Glutamatergic neuron (in vitro differentiated cells): Measurements from ENCODE around the gene DDX20. TPM values are rescaled to one million over a fixed set of nuclear protein-coding genes. Genes with fewer than 3 reads are reported as not detected.

ENCODE experiments used
- DNase-seq: peaks from one replicate; pipeline ENCODE4 v3.0.0; 2022
- H3K27ac Mint-ChIP-seq: one replicate; pipeline ENCODE4 v1.8.0; 2020; ENCODE audit warnings: mild to moderate bottlenecking, mixed read lengths, inconsistent platforms; ENCODE audit not compliant: unreplicated experiment
- H3K27me3 Mint-ChIP-seq: one replicate; pipeline ENCODE4 v1.8.0; 2020; ENCODE audit warnings: mild to moderate bottlenecking, moderate library complexity, mixed read lengths, inconsistent platforms; ENCODE audit not compliant: unreplicated experiment
- H3K36me3 Mint-ChIP-seq: one replicate; pipeline ENCODE4 v1.8.0; 2020; ENCODE audit warnings: mild to moderate bottlenecking, mixed read lengths, inconsistent platforms; ENCODE audit not compliant: unreplicated experiment
- H3K4me1 Mint-ChIP-seq: one replicate; pipeline ENCODE4 v1.8.0; 2020; ENCODE audit warnings: mild to moderate bottlenecking, low read depth, mixed read lengths, inconsistent platforms; ENCODE audit not compliant: unreplicated experiment
- H3K4me3 Mint-ChIP-seq: one replicate; pipeline ENCODE4 v1.8.0; 2020; ENCODE audit warnings: mild to moderate bottlenecking, mixed read lengths, inconsistent platforms; ENCODE audit not compliant: unreplicated experiment
- H3K9me3 Mint-ChIP-seq: one replicate; pipeline ENCODE4 v1.8.0; 2020; ENCODE audit warnings: mild to moderate bottlenecking, moderate library complexity, mixed read lengths, inconsistent platforms; ENCODE audit not compliant: unreplicated experiment
- CTCF ChIP-seq: fragments of 200-600 bp; sonication (generic); IDR thresholded peaks from one replicate; pipeline ENCODE4 v1.5.0; 2021; ENCODE audit not compliant: partially characterized antibody, unreplicated experiment
- total RNA-seq: library from RNA; stranded (reverse); fragmentation: NEBNext Ultra II Directional; extraction: Animal tissue kit (Norgen Biotek cat#: 25700); gene quantifications from one replicate; pipeline ENCODE4 v1.2.1, GENCODE V29; 2021; ENCODE audit not compliant: unreplicated experiment

The DDX20 gene
- total RNA-seq, 1 donor from 2014 or later = 17.3 TPM

GRCh38 chr1:111802110-111802509, 46.4 kb downstream of the DDX20 start:
- Mint-ChIP-seq H3K36me3 (no peaks in the 10 kb centered on the region), H3K27me3 (peaks cover 4% of the 10 kb centered on the region), H3K4me3 (no peak overlapping the region), H3K9me3 (no peaks in the 10 kb centered on the region), H3K27ac (peak overlapping the region; percentile 26), H3K4me1 (peaks cover 37% of the 10 kb centered on the region)
- DNase-seq = no peak
- TF ChIP-seq CTCF = no peak

- TF ChIP-seq CTCF = no peak
- Mint-ChIP-seq H3K27ac (no peak overlapping the region), H3K4me1 (peaks cover 37% of the 10 kb centered on the region), H3K9me3 (peaks cover 1% of the 10 kb centered on the region), H3K27me3 (peaks cover 4% of the 10 kb centered on the region), H3K4me3 (no peak overlapping the region), H3K36me3 (peaks cover 1% of the 10 kb centered on the region)
- DNase-seq = no peak
Observed at GRCh38 chr1:111802984-111803383, 47.3 kb downstream of the DDX20 start.

- peaks cover 5% of the 10 kb centered on the region for H3K36me3 Mint-ChIP-seq
- peaks cover 4% of the 10 kb centered on the region for H3K9me3 Mint-ChIP-seq
- no peak overlapping the region for H3K27ac Mint-ChIP-seq
Observed at GRCh38 chr1:111803951-111804350, 48.2 kb downstream of the DDX20 start.

GRCh38 chr1:111804776-111805175, 49.1 kb downstream of the DDX20 start:
- peak; percentile 25 for DNase-seq
- H3K27ac Mint-ChIP-seq = peak overlapping the region; percentile 28
- peaks cover 4% of the 10 kb centered on the region for H3K9me3 Mint-ChIP-seq
- H3K27me3 Mint-ChIP-seq = peaks cover 7% of the 10 kb centered on the region
- peaks cover 5% of the 10 kb centered on the region for H3K36me3 Mint-ChIP-seq
- peaks cover 35% of the 10 kb centered on the region for H3K4me1 Mint-ChIP-seq
- H3K4me3 Mint-ChIP-seq = no peak overlapping the region
- no peak for TF ChIP-seq CTCF

More at GRCh38 chr1:111803951-111804350, 48.2 kb downstream of the DDX20 start:
- peak overlapping the region; percentile 3 for H3K4me3 Mint-ChIP-seq
- peaks cover 6% of the 10 kb centered on the region for H3K27me3 Mint-ChIP-seq
- no peak for TF ChIP-seq CTCF
- H3K4me1 Mint-ChIP-seq = peaks cover 37% of the 10 kb centered on the region
- no peak for DNase-seq

- DNase-seq = no peak
- Mint-ChIP-seq H3K9me3 (peaks cover 4% of the 10 kb centered on the region), H3K27ac (peak overlapping the region; percentile 28), H3K36me3 (peaks cover 5% of the 10 kb centered on the region), H3K27me3 (peaks cover 7% of the 10 kb centered on the region), H3K4me3 (no peak overlapping the region), H3K4me1 (peaks cover 35% of the 10 kb centered on the region)
- no peak for TF ChIP-seq CTCF
Observed at GRCh38 chr1:111805251-111805650, 49.5 kb downstream of the DDX20 start.
